ENCODE data around the gene PPP2R1B.
"Not testable (repeated sequence)": the region's sequence is repeated elsewhere in the genome, so short reads cannot be mapped to it uniquely, and the experiment has no call there.

Gene PPP2R1B

GRCh38 chr11:111782109-111782741 lies 16.0 kb upstream of the PPP2R1B start:
- DNase-seq, result peak in 1 of 2 experiments; percentile 21

- DNase-seq, result no peak
Observed at GRCh38 chr11:111779118-111779517, 12.9 kb upstream of the PPP2R1B start.

- no peak for DNase-seq
Observed at GRCh38 chr11:111778047-111778558, 11.9 kb upstream of the PPP2R1B start.

GRCh38 chr11:111777094-111778046 lies 11.2 kb upstream of the PPP2R1B start:
- peak; percentile 66 to 71 for DNase-seq

- no peak for DNase-seq
Observed at GRCh38 chr11:111776398-111777093, 10.4 kb upstream of the PPP2R1B start.

- no peak for DNase-seq
Observed at GRCh38 chr11:111774955-111775710, 8.9 kb upstream of the PPP2R1B start.

- no peak for DNase-seq
Observed at GRCh38 chr11:111772535-111772934, 6.3 kb upstream of the PPP2R1B start.

GRCh38 chr11:111771205-111771604 lies 5.0 kb upstream of the PPP2R1B start:
- DNase-seq, result not testable (repeated sequence)

- DNase-seq, result peak; percentile 7 to 25
Observed at GRCh38 chr11:111770581-111771134, 4.5 kb upstream of the PPP2R1B start.

GRCh38 chr11:111766834-111767142 lies 599 bp upstream of the PPP2R1B start:
- DNase-seq, result peak in 1 of 2 experiments; percentile 10

- peak in 1 of 2 experiments; percentile 67 for DNase-seq
Observed at GRCh38 chr11:111765320-111765983, 737 bp downstream of the PPP2R1B start.

GRCh38 chr11:111764621-111765020 lies 1.6 kb downstream of the PPP2R1B start:
- no peak for DNase-seq

- DNase-seq, result no peak
Observed at GRCh38 chr11:111762981-111763643, 3.1 kb downstream of the PPP2R1B start.

GRCh38 chr11:111762526-111762925 lies 3.7 kb downstream of the PPP2R1B start:
- DNase-seq, result no peak

- DNase-seq, result no peak
Observed at GRCh38 chr11:111761036-111761435, 5.2 kb downstream of the PPP2R1B start.

- no peak for DNase-seq
Observed at GRCh38 chr11:111759778-111760407, 6.3 kb downstream of the PPP2R1B start.

GRCh38 chr11:111759376-111759775 lies 6.8 kb downstream of the PPP2R1B start:
- DNase-seq, result no peak

GRCh38 chr11:111756097-111756496 lies 10.1 kb downstream of the PPP2R1B start:
- no peak for DNase-seq

GRCh38 chr11:111749646-111750045 lies 16.5 kb downstream of the PPP2R1B start:
- DNase-seq, result no peak

GRCh38 chr11:111748035-111748804 lies 18.0 kb downstream of the PPP2R1B start:
- DNase-seq, result no peak

All from NCI-H2081 (cell line).